ENCODE data around the gene RNASEH2A. TPM values are rescaled to one million over a fixed set of nuclear protein-coding genes. Genes with fewer than 3 reads are reported as not detected.

The RNASEH2A gene
- total RNA-seq, 1 experiment from 2014 or later = 55.4 TPM

GRCh38 chr19:12859546-12859945, 53.2 kb downstream of the RNASEH2A start:
- DNase-seq (ENCODE audit: low spot score) = no peak

Small RNAs within 50 kb of the gene (small RNA-seq; reads per million reads assigned to genes)
- gene MIR5684 (not detected), gene MIR6794 (not detected)

Other genes with a start within 250 kb of the RNASEH2A start
- gene ZNF490, start 195.8 kb upstream of the RNASEH2A start, total RNA-seq (2014; rRNA removed; shearing (Covaris generic)) = 1.6 and 2.0 TPM in 2 replicates
- 3.0 and 4.4 TPM in 2 replicates for gene ZNF791, start 195.7 kb upstream of the RNASEH2A start, total RNA-seq (2014; rRNA removed; shearing (Covaris generic))
- 18.4 and 35.1 TPM in 2 replicates for gene MAN2B1, start 139.8 kb upstream of the RNASEH2A start, total RNA-seq (2014; rRNA removed; shearing (Covaris generic))
- 21.7 and 22.1 TPM in 2 replicates for gene WDR83, start 139.8 kb upstream of the RNASEH2A start, total RNA-seq (2014; rRNA removed; shearing (Covaris generic))
- 95.0 and 95.4 TPM in 2 replicates for gene DHPS, start 124.7 kb upstream of the RNASEH2A start, total RNA-seq (2014; rRNA removed; shearing (Covaris generic))
- gene GNG14, start 118.6 kb upstream of the RNASEH2A start, total RNA-seq (2014; rRNA removed; shearing (Covaris generic)) = not detected in 2 replicates
- gene FBXW9, start 110.0 kb upstream of the RNASEH2A start, total RNA-seq (2014; rRNA removed; shearing (Covaris generic)) = 32.9 and 38.0 TPM in 2 replicates
- 24.5 TPM in 2 replicates for gene TNPO2, start 82.7 kb upstream of the RNASEH2A start, total RNA-seq (2014; rRNA removed; shearing (Covaris generic))
- 258 and 260 TPM in 2 replicates for gene TRIR, start 71.9 kb upstream of the RNASEH2A start, total RNA-seq (2014; rRNA removed; shearing (Covaris generic))
- 90.4 and 105 TPM in 2 replicates for gene GET3, start 69.1 kb upstream of the RNASEH2A start, total RNA-seq (2014; rRNA removed; shearing (Covaris generic))
- gene BEST2, start 54.8 kb upstream of the RNASEH2A start, total RNA-seq (2014; rRNA removed; shearing (Covaris generic)) = 0.37 and 0.48 TPM in 2 replicates
- 64.1 and 72.2 TPM in 2 replicates for gene HOOK2, start 31.0 kb upstream of the RNASEH2A start, total RNA-seq (2014; rRNA removed; shearing (Covaris generic))
- 568 and 620 TPM in 2 replicates for gene JUNB, start 15.1 kb upstream of the RNASEH2A start, total RNA-seq (2014; rRNA removed; shearing (Covaris generic))
- gene PRDX2, start 4.8 kb upstream of the RNASEH2A start, total RNA-seq (2014; rRNA removed; shearing (Covaris generic)) = 378 and 396 TPM in 2 replicates
- gene THSD8, start 4.5 kb upstream of the RNASEH2A start, total RNA-seq (2014; rRNA removed; shearing (Covaris generic)) = 0.10 TPM in 1 of 2 replicates, not detected in the other
- 0.13 and 0.16 TPM in 2 replicates for gene RTBDN, start 28.0 kb downstream of the RNASEH2A start, total RNA-seq (2014; rRNA removed; shearing (Covaris generic))
- 0.58 and 1.7 TPM in 2 replicates for gene MAST1, start 31.9 kb downstream of the RNASEH2A start, total RNA-seq (2014; rRNA removed; shearing (Covaris generic))
- 20.9 and 27.6 TPM in 2 replicates for gene DNASE2, start 74.9 kb downstream of the RNASEH2A start, total RNA-seq (2014; rRNA removed; shearing (Covaris generic))
- not detected in 2 replicates for gene KLF1, start 80.6 kb downstream of the RNASEH2A start, total RNA-seq (2014; rRNA removed; shearing (Covaris generic))
- gene GCDH, start 84.6 kb downstream of the RNASEH2A start, total RNA-seq (2014; rRNA removed; shearing (Covaris generic)) = 24.6 and 27.2 TPM in 2 replicates
- gene SYCE2, start 112.7 kb downstream of the RNASEH2A start, total RNA-seq (2014; rRNA removed; shearing (Covaris generic)) = not detected in 2 replicates
- 84.6 and 96.2 TPM in 2 replicates for gene FARSA, start 127.1 kb downstream of the RNASEH2A start, total RNA-seq (2014; rRNA removed; shearing (Covaris generic))
- 803 and 831 TPM in 2 replicates for gene CALR, start 132.0 kb downstream of the RNASEH2A start, total RNA-seq (2014; rRNA removed; shearing (Covaris generic))
- gene RAD23A, start 139.3 kb downstream of the RNASEH2A start, total RNA-seq (2014; rRNA removed; shearing (Covaris generic)) = 217 TPM in 2 replicates
- 75.2 and 80.9 TPM in 2 replicates for gene GADD45GIP1, start 150.6 kb downstream of the RNASEH2A start, total RNA-seq (2014; rRNA removed; shearing (Covaris generic))
- gene DAND5, start 163.0 kb downstream of the RNASEH2A start, total RNA-seq (2014; rRNA removed; shearing (Covaris generic)) = 0.31 TPM in 1 of 2 replicates, not detected in the other
- 22.4 and 32.3 TPM in 2 replicates for gene NFIX, start 188.9 kb downstream of the RNASEH2A start, total RNA-seq (2014; rRNA removed; shearing (Covaris generic))

All from HT-29 (cell line).